PFSK-1 (cell line): ENCODE results near the gene SPTB.

Experiments used
- POLR2AphosphoS5 ChIP-seq: IDR thresholded peaks from 2 replicates; pipeline ENCODE4 v1.6.1; 2012; ENCODE audit warnings: low read depth, mild to moderate bottlenecking, control low read depth, low read length, moderate library complexity
- TAF1 ChIP-seq: IDR thresholded peaks from 2 replicates; pipeline ENCODE4 v1.6.1; 2012; ENCODE audit warnings: low read length, control low read depth, borderline replicate concordance; ENCODE audit not compliant: insufficient read depth

- TF ChIP-seq POLR2AphosphoS5 = no peak
- no peak for TF ChIP-seq TAF1
Measured at GRCh38 chr14:64875350-64875749, 4.4 kb downstream of the SPTB start.
